Activated T-cell treated with anti-CD3 and anti-CD28 coated beads, Interleukin-2, amount 50 U/mL, for 72 hours (primary cell): ENCODE data around the gene SIX6. TPM values are rescaled to one million over a fixed set of nuclear protein-coding genes. Genes with fewer than 3 reads are reported as not detected.

Experiments
- ATAC-seq, 2 donors: fragments of 150-1000 bp; cut with Tn5 transposase; replicated peaks in 1 of 2; 2 replicates each; pipeline ENCODE4 v1.10.0; 2021; ENCODE audit warnings: moderate library complexity in 2 of 2, mild to moderate bottlenecking in 1 of 2
- DNase-seq, 2 donors: peaks; one replicate each; pipeline ENCODE4 v3.0.0; 2021 to 2022; ENCODE audit warnings: mixed read lengths in 1 of 2
- H3K27ac Mint-ChIP-seq: one replicate; pipeline ENCODE4 v1.8.0; 2022; ENCODE audit warnings: mild to moderate bottlenecking, moderate library complexity, mixed read lengths
- H3K27me3 Mint-ChIP-seq: one replicate; pipeline ENCODE4 v1.8.0; 2022; ENCODE audit warnings: low read depth, mixed read lengths
- H3K36me3 Mint-ChIP-seq, 2 donors: one replicate each; pipeline ENCODE4 v1.8.0; 2022; ENCODE audit warnings: mixed read lengths in 2 of 2, mild to moderate bottlenecking in 1 of 2; ENCODE audit not compliant: insufficient read depth in 2 of 2
- H3K4me1 Mint-ChIP-seq: one replicate; pipeline ENCODE4 v1.8.0; 2022; ENCODE audit warnings: low read depth, mixed read lengths
- H3K4me3 Mint-ChIP-seq, 2 donors: one replicate each; pipeline ENCODE4 v1.8.0; 2022; ENCODE audit warnings: mild to moderate bottlenecking in 2 of 2, mixed read lengths in 2 of 2, moderate library complexity in 2 of 2
- H3K9me3 Mint-ChIP-seq, 2 donors: one replicate each; pipeline ENCODE4 v1.8.0; 2022; ENCODE audit warnings: mixed read lengths in 2 of 2
- total RNA-seq, 2 donors: library from RNA; stranded (reverse); gene quantifications; one replicate each; pipeline ENCODE4 v1.2.3, GENCODE V29; 2022

Gene SIX6
- total RNA-seq, 2 donors from 2014 or later = not detected

DNA sequence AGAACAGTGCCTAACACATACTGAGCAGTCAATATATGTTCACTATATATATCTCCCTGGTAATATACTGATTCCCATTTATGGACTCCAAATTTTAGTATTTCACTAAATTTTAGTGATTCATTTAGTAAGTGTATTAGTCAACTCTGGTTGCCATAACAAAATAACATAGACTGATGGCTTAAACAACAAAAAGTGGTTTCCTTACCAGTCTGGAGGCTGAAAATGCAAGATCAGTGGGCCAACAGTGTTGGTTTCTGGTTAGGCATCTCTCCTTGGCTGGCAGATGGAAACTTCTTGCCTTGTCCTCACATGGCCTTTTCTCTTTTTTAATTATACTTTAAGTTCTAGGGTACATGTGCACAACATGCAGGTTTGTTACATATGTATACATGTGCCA is 28.7 kb downstream of the SIX6 start:
- no peak for ATAC-seq
- H3K9me3 Mint-ChIP-seq = peaks cover 0 to 4% of the 10 kb centered on the region in 2 donors
- H3K27ac Mint-ChIP-seq = no peak overlapping the region
- H3K36me3 Mint-ChIP-seq = no peaks in the 10 kb centered on the region
- H3K27me3 Mint-ChIP-seq = peaks cover 16% of the 10 kb centered on the region
- no peak for DNase-seq
- H3K4me3 Mint-ChIP-seq = no peak overlapping the region
- H3K4me1 Mint-ChIP-seq = no peaks in the 10 kb centered on the region

DNA sequence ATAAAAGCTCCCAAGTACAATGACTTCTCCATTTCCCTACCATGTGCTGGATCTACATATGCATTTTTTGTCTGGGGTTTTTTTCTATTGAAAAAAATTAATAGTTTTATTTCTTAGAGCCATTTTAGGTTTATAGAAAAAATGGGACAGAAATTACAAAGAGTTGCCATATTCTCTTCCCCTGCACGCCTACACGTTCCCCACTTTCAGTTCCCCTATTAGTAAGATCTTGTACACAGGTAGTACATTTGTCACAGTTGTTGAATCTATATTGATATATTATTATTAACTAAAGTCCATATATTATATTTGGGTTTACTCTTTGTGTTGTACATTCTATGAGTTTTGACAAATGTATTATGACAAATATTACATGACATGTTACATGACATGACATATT is 35.7 kb downstream of the SIX6 start:
- Mint-ChIP-seq H3K9me3 (peaks cover 6 to 9% of the 10 kb centered on the region in 2 donors), H3K4me3 (no peak overlapping the region), H3K27me3 (peaks cover 43% of the 10 kb centered on the region), H3K27ac (no peak overlapping the region), H3K4me1 (no peaks in the 10 kb centered on the region), H3K36me3 (peaks cover 4 to 5% of the 10 kb centered on the region in 2 donors)
- DNase-seq (no peak), ATAC-seq (no peak)

DNA sequence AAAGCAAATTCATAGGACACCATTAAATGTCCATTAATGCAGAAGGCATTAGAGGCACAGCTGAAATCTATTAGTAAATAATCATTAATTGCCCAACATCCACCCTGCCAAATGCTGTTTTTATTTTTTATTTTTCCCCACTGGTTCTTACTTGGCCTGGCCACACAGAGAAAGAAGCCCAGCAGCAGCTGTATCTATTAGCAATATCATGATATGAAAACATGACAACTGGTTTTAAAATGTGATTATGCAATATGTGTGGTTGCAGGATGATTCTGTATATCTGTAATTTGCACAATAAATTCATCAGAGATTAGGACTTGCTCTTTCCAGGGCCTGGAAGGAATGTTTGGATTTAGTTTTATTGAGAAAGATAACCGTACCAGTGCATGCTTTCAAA is 44.9 kb downstream of the SIX6 start:
- ATAC-seq (no peak), DNase-seq (no peak)
- Mint-ChIP-seq H3K4me3 (no peak overlapping the region), H3K36me3 (peaks cover under 1 to 1% of the 10 kb centered on the region in 2 donors), H3K9me3 (peaks cover 0 to 1% of the 10 kb centered on the region in 2 donors), H3K27ac (no peak overlapping the region), H3K27me3 (peaks cover 22% of the 10 kb centered on the region), H3K4me1 (no peaks in the 10 kb centered on the region)

DNA sequence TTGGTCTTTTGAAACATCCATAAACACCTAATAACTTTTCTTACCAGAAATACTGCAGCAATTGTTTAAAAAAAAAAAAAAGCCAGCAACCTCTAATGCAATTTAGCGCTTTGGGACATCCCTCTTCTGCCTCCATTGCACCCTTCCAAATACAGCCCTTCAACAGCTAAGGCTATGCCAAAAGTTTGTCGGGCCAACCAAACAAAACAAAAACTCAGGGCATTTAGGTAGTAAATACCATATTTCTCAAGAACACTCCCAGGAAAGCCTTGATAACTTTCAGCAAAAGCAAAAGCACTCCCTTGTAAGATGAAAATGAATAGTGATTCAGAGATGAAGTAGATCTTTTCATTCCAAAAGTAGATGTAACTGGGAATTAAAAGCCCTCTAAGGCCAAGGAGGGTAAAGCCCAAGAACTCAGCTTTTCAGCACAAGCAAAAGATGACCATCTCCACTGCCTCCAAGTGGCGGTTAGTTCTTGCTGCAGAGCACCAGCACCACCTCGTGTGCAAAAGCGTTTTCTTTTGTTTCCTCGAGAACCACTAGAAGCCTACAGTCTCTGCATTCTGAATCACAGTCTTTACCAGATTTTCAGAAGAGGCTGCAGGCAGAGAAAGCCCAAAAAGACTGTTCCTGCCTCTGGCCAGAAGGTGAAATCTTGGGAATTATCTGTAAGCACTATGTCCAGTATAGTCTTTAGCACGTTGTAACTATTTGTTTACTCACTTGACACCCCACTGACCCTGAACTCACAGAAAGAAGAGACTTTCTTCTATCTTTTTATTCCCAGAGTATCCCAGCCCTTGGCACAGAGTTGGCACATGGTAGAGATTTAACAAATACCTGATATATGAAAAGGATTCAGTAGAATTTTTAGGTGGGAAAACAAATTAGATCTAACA is 53.1 kb downstream of the SIX6 start:
- no peak overlapping the region for H3K27ac Mint-ChIP-seq
- no peak overlapping the region for H3K4me3 Mint-ChIP-seq
- ATAC-seq = peak; percentile 66 to 68
- no peaks in the 10 kb centered on the region for H3K9me3 Mint-ChIP-seq
- no peaks in the 10 kb centered on the region for H3K4me1 Mint-ChIP-seq
- H3K36me3 Mint-ChIP-seq = no peaks in the 10 kb centered on the region
- H3K27me3 Mint-ChIP-seq = peaks cover 13% of the 10 kb centered on the region
- peak; percentile 26 to 35 for DNase-seq

Other genes with a start within 250 kb of the SIX6 start
- not detected for gene C14orf39, start 23.1 kb upstream of the SIX6 start, total RNA-seq
- not detected for gene SIX1, start 140.3 kb downstream of the SIX6 start, total RNA-seq
- under 1 TPM; 0.17 to 0.19 TPM for gene SIX4, start 215.2 kb downstream of the SIX6 start, total RNA-seq
- 10 to 100 TPM; 45.4 to 51.3 TPM for gene MNAT1, start 225.6 kb downstream of the SIX6 start, total RNA-seq